Measurements from ENCODE around the gene CREB5. TPM values are rescaled to one million over a fixed set of nuclear protein-coding genes. Genes with fewer than 3 reads are reported as not detected.

CREB5 gene
- total RNA-seq, 1 experiment from 2014 or later = 5.2 TPM

DNA sequence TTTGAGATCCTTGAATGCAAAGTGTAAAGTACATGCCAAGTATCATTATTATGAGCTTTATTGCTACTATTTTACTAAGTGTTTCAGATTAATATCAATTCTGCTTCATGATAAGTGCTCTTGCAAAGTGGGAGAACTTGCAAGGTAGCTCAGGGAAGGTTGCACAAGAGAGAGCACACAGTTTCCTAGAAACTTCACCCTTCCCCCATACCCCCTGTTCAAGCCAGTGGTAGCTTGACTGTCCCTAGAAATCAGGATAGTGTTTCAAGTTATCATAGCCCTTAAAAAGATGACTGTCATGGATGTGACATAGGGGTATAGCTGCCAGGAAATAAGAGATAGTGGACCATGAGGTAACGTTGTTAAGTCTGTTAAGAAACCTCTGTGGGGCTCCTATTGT lies 294.3 kb downstream of the CREB5 start:
- Histone ChIP-seq H2AFZ (ENCODE audit: low read length) (no peak overlapping the region), H3K27ac (ENCODE audit: low read length) (no peak overlapping the region), H3K9ac (ENCODE audit: low read length) (no peak overlapping the region), H3K4me1 (ENCODE audit: insufficient read depth, low read length) (no peaks in the 10 kb centered on the region), H3K4me3 (ENCODE audit: low read length) (no peak overlapping the region), H3K79me2 (ENCODE audit: low read length) (no peaks in the 10 kb centered on the region), H3K36me3 (ENCODE audit: low read depth, low read length) (no peaks in the 10 kb centered on the region), H3F3A (ENCODE audit: low read length, unreplicated experiment) (no peaks in the 10 kb centered on the region), H4K20me1 (ENCODE audit: low read length) (no peaks in the 10 kb centered on the region), H3K9me2 (replicated peaks; ENCODE audit: low read length) (no peaks in the 10 kb centered on the region), H3K4me2 (ENCODE audit: low read length) (no peak overlapping the region), H3K27me3 (ENCODE audit: low read length) (no peaks in the 10 kb centered on the region), H3K9me3 (ENCODE audit: low read length) (no peaks in the 10 kb centered on the region)
- DNase-seq (no peak), ATAC-seq (no peak)
- intact Hi-C loops (cut with micrococcal nuclease) = no loop called here
- ChIA-PET CTCF (no interaction called here), POLR2A (ENCODE audit: unreplicated experiment) (no interaction called here)
- no TSS peak for BruUV-seq (replicated peaks)
- TF ChIP-seq EZH2 (IDR thresholded peaks at IDR 0.05; ENCODE audit: low read length, unreplicated experiment) (no peak), EZH2phosphoT487 (IDR thresholded peaks at IDR 0.05; ENCODE audit: borderline replicate concordance, low read length) (no peak)

DNA sequence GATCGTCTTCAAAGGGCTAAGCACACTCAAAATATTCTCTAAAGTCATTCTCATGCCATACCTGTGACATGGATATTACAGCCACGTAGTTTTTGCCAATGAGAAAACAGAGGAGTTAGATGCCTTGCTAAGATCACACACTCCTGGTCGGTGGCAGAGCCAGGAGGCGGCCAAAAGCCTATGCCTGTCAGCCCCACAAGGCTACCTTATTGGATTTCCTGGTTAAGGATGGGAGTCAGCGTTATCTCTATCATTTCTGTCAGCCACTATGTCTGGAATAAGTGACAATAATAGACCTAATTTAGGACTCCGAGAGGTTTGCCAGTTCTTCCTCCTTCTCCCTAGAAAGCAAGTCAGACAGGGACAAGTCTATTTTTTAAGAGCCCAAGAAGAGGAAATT lies 295.0 kb downstream of the CREB5 start:
- Histone ChIP-seq H2AFZ (ENCODE audit: low read length) (no peak overlapping the region), H3K9ac (ENCODE audit: low read length) (no peak overlapping the region), H3K79me2 (ENCODE audit: low read length) (no peaks in the 10 kb centered on the region), H3K27me3 (ENCODE audit: low read length) (no peaks in the 10 kb centered on the region), H3K4me1 (ENCODE audit: insufficient read depth, low read length) (no peaks in the 10 kb centered on the region), H3K9me2 (replicated peaks; ENCODE audit: low read length) (no peaks in the 10 kb centered on the region), H3F3A (ENCODE audit: low read length, unreplicated experiment) (no peaks in the 10 kb centered on the region), H3K4me3 (ENCODE audit: low read length) (no peak overlapping the region), H4K20me1 (ENCODE audit: low read length) (no peaks in the 10 kb centered on the region), H3K36me3 (ENCODE audit: low read depth, low read length) (no peaks in the 10 kb centered on the region), H3K9me3 (ENCODE audit: low read length) (no peaks in the 10 kb centered on the region), H3K27ac (ENCODE audit: low read length) (no peak overlapping the region), H3K4me2 (ENCODE audit: low read length) (no peak overlapping the region)
- DNase-seq (no peak), ATAC-seq (no peak)
- BruUV-seq (replicated peaks) = no TSS peak
- ChIA-PET POLR2A (ENCODE audit: unreplicated experiment) (no interaction called here), CTCF (no interaction called here)
- TF ChIP-seq, protein P1, sequence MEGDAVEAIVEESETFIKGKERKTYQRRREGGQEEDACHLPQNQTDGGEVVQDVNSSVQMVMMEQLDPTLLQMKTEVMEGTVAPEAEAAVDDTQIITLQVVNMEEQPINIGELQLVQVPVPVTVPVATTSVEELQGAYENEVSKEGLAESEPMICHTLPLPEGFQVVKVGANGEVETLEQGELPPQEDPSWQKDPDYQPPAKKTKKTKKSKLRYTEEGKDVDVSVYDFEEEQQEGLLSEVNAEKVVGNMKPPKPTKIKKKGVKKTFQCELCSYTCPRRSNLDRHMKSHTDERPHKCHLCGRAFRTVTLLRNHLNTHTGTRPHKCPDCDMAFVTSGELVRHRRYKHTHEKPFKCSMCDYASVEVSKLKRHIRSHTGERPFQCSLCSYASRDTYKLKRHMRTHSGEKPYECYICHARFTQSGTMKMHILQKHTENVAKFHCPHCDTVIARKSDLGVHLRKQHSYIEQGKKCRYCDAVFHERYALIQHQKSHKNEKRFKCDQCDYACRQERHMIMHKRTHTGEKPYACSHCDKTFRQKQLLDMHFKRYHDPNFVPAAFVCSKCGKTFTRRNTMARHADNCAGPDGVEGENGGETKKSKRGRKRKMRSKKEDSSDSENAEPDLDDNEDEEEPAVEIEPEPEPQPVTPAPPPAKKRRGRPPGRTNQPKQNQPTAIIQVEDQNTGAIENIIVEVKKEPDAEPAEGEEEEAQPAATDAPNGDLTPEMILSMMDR (conservative IDR thresholded peaks at IDR 0.05; ENCODE audit: low read depth, low read length) = no peak
- TF ChIP-seq EZH2 (IDR thresholded peaks at IDR 0.05; ENCODE audit: low read length, unreplicated experiment) (no peak), EZH2phosphoT487 (IDR thresholded peaks at IDR 0.05; ENCODE audit: borderline replicate concordance, low read length) (no peak)
- intact Hi-C loops (cut with micrococcal nuclease) = no loop called here

DNA sequence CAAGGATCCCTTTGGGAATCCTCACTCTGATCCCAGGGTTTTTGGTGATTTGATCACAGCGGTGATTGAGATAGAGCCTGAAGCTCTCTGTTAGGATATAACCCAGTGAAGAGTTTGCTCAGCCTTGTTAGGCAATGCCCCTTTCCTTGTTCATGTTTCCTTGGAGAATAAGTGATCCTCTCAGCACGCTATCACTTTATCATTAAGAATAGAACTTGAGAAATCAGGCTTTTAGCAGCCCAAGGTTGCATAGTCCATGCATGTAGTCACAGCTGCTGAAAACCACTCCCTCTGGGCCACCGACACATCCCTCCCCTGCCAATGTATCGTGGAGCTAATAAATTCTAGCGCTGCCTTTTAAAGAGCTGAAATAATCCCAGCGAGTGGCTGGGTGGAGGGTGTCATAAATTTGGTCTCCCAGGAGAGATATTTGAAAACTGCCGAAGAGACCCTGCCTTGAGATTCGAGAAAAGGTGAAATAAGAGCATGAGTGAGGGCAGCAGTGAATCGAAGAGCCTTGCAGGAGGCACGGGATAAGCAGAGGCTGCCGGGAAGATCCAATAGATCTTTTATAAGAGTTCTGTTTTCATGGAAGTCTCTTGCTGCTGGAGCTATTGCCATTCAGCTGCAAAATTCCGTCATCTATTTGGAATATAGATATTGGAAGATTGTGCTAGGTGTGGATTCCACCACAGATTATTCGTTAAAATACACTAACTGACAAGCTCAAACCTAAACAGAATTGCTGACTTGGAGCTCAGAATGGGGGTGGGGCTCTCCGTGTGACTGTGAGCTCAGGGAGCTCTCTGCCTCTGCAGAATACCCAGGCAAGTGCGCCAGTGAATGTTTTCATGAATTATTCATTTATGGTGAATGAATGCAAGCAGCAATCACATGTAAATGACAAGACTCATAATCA lies 296.0 kb downstream of the CREB5 start:
- no peaks in the 10 kb centered on the region for H4K20me1 ChIP-seq (ENCODE audit: low read length)
- no peak overlapping the region for H3K4me2 ChIP-seq (ENCODE audit: low read length)
- H3K9ac ChIP-seq (ENCODE audit: low read length) = no peak overlapping the region
- no peak overlapping the region for H3K4me3 ChIP-seq (ENCODE audit: low read length)
- no peak overlapping the region for H2AFZ ChIP-seq (ENCODE audit: low read length)
- H3K9me2 ChIP-seq (replicated peaks; ENCODE audit: low read length) = no peaks in the 10 kb centered on the region
- no peaks in the 10 kb centered on the region for H3K79me2 ChIP-seq (ENCODE audit: low read length)
- H3K27ac ChIP-seq (ENCODE audit: low read length) = no peak overlapping the region
- TF ChIP-seq, protein P1 (conservative IDR thresholded peaks at IDR 0.05; ENCODE audit: low read depth, low read length) = no peak
- TF ChIP-seq EZH2 (IDR thresholded peaks at IDR 0.05; ENCODE audit: low read length, unreplicated experiment) (no peak), EZH2phosphoT487 (IDR thresholded peaks at IDR 0.05; ENCODE audit: borderline replicate concordance, low read length) (no peak)
- no TSS peak for BruUV-seq (replicated peaks)
- H3K4me1 ChIP-seq (ENCODE audit: insufficient read depth, low read length) = no peaks in the 10 kb centered on the region
- DNase-seq (no peak), ATAC-seq (no peak)
- H3K9me3 ChIP-seq (ENCODE audit: low read length) = no peaks in the 10 kb centered on the region
- ChIA-PET POLR2A (ENCODE audit: unreplicated experiment) (no interaction called here), CTCF (no interaction called here)
- H3F3A ChIP-seq (ENCODE audit: low read length, unreplicated experiment) = no peaks in the 10 kb centered on the region
- intact Hi-C loops (cut with micrococcal nuclease) = no loop called here
- no peaks in the 10 kb centered on the region for H3K36me3 ChIP-seq (ENCODE audit: low read depth, low read length)
- H3K27me3 ChIP-seq (ENCODE audit: low read length) = no peaks in the 10 kb centered on the region

Data from PC-3 (cell line).